ENCODE data around the gene KCNA2. TPM values are rescaled to one million over a fixed set of nuclear protein-coding genes. Genes with fewer than 3 reads are reported as not detected.

KCNA2 gene
- total RNA-seq, 1 experiment from 2014 or later: 1.1 TPM

DNA sequence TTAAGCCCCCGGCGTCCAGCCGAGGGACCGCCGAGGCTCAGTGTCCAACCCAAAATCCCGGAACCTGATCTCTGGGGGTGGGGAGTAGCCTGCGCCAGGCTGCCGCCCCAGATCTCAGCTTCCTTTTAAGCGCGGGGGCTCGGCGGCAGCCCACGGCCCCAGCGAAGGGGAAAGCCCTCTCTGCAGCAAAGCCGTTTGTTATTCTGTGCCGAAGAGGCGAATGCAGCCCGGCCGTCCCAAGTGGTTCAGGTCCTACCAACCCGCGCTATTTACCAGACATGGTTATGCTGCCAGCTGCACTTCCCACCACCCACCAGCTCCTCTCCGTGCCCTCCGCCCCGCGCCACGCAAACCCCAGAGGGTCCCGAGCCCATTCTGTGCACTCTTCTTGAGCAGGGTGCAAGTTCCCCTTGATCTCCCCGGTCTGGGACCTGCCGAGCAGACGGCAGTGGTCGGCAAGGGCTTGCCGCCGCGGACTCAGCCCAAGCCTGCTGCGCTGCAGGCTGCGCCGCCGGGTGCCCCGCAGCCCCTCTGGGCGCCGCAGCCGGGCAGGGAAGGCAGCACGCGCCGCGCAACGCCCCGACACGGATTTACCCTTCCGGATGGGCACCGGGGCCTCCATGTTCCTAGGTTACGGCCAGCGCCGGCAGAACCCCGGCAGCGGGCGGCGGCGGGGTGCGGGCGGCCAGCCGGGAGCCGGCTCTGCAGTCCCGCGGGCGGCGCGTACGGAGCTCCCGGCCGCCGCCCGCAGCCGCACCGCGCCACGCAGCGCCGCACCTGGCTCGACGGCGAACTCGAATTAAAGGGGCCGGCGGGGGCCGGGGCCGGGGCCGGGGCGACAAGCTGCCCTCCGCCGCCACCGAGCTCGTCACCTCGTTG lies 738 bp upstream of the KCNA2 start:
- DNase-seq (ENCODE audit: low read depth, low spot score) (no peak), ATAC-seq (peak; percentile 66)
- Histone ChIP-seq H3K27ac (ENCODE audit: low read length) (no peak overlapping the region), H3K9me3 (ENCODE audit: control insufficient read depth, insufficient read depth, low read depth, low read length) (no peaks in the 10 kb centered on the region), H3K27me3 (ENCODE audit: control insufficient read depth, insufficient read depth, low read length) (peaks cover 7% of the 10 kb centered on the region; the same call in 1 of the 2 replicates), H3K4me3 (ENCODE audit: low read depth in 2 of 2, low read length in 2 of 2) (peak overlapping the region; percentile 29 to 45), H3K36me3 (ENCODE audit: control insufficient read depth, insufficient read depth, low read length) (no peaks in the 10 kb centered on the region), H3K4me1 (ENCODE audit: control insufficient read depth, insufficient read depth, low read length) (no peaks in the 10 kb centered on the region)
- in situ Hi-C loops (cut with HindIII; ENCODE audit: low pct_unique_long_range_greater_than_20kb, low sequenced_read_pairs): no loop called here
- BruUV-seq (replicated peaks): no TSS peak
- intact Hi-C loops (cut with micrococcal nuclease; ENCODE audit: unreplicated experiment): no loop called here
- TF ChIP-seq, protein P1, sequence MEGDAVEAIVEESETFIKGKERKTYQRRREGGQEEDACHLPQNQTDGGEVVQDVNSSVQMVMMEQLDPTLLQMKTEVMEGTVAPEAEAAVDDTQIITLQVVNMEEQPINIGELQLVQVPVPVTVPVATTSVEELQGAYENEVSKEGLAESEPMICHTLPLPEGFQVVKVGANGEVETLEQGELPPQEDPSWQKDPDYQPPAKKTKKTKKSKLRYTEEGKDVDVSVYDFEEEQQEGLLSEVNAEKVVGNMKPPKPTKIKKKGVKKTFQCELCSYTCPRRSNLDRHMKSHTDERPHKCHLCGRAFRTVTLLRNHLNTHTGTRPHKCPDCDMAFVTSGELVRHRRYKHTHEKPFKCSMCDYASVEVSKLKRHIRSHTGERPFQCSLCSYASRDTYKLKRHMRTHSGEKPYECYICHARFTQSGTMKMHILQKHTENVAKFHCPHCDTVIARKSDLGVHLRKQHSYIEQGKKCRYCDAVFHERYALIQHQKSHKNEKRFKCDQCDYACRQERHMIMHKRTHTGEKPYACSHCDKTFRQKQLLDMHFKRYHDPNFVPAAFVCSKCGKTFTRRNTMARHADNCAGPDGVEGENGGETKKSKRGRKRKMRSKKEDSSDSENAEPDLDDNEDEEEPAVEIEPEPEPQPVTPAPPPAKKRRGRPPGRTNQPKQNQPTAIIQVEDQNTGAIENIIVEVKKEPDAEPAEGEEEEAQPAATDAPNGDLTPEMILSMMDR (IDR thresholded peaks at IDR 0.05): no peak
- TF ChIP-seq POLR2AphosphoS5 (IDR thresholded peaks at IDR 0.05; ENCODE audit: low read depth, low read length): no peak
- TF ChIP-seq, protein P2, sequence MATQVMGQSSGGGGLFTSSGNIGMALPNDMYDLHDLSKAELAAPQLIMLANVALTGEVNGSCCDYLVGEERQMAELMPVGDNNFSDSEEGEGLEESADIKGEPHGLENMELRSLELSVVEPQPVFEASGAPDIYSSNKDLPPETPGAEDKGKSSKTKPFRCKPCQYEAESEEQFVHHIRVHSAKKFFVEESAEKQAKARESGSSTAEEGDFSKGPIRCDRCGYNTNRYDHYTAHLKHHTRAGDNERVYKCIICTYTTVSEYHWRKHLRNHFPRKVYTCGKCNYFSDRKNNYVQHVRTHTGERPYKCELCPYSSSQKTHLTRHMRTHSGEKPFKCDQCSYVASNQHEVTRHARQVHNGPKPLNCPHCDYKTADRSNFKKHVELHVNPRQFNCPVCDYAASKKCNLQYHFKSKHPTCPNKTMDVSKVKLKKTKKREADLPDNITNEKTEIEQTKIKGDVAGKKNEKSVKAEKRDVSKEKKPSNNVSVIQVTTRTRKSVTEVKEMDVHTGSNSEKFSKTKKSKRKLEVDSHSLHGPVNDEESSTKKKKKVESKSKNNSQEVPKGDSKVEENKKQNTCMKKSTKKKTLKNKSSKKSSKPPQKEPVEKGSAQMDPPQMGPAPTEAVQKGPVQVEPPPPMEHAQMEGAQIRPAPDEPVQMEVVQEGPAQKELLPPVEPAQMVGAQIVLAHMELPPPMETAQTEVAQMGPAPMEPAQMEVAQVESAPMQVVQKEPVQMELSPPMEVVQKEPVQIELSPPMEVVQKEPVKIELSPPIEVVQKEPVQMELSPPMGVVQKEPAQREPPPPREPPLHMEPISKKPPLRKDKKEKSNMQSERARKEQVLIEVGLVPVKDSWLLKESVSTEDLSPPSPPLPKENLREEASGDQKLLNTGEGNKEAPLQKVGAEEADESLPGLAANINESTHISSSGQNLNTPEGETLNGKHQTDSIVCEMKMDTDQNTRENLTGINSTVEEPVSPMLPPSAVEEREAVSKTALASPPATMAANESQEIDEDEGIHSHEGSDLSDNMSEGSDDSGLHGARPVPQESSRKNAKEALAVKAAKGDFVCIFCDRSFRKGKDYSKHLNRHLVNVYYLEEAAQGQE (IDR thresholded peaks at IDR 0.05; ENCODE audit: insufficient read depth in 1 of 2, low read depth in 2 of 2, low read length in 1 of 2): no peak
- TF ChIP-seq TCF7L2 (IDR thresholded peaks at IDR 0.05; ENCODE audit: low read depth, low read length): no peak
- no peak for TF ChIP-seq SIN3A (IDR thresholded peaks at IDR 0.05; ENCODE audit: borderline replicate concordance, insufficient read depth, low read depth, low read length)
- POLR2A ChIA-PET: no interaction called here
- CTCF ChIA-PET: no interaction called here

DNA sequence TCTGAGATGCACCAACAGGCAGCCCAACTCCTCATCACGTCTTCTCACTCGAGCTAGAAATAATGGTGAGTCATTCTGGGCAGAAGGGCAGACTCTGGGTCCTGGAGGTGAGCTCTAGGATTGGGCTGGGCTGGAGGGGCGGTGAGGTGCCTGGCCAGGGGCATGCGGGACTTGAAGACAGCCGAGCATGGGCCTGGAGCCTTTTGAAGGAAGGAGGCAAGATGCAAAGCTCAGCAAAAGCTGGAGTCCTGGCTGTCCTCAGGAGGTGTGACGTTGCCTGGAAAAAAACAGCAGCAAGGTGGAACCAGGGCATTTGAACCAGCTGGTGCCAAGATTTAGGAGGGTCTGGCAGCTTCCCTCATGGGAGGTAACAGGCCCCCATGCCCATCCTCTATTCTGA lies 712 bp downstream of the KCNA2 start:
- H3K36me3 ChIP-seq (ENCODE audit: control insufficient read depth, insufficient read depth, low read length): no peaks in the 10 kb centered on the region
- no TSS peak for BruUV-seq (replicated peaks)
- intact Hi-C loops (cut with micrococcal nuclease; ENCODE audit: unreplicated experiment) (no loop called here), in situ Hi-C loops (cut with HindIII; ENCODE audit: low pct_unique_long_range_greater_than_20kb, low sequenced_read_pairs) (no loop called here)
- ChIA-PET POLR2A (interaction anchor here (0.6 kb wide), 1 partner anchor 71 kb away, joined by 3 read pairs; no protein-coding TSS in a partner anchor), CTCF (interaction anchor here (0.5 kb wide), 1 partner anchor 14 kb away, joined by 4 read pairs; no protein-coding TSS in a partner anchor)
- no peak for DNase-seq (ENCODE audit: low read depth, low spot score)
- H3K9me3 ChIP-seq (ENCODE audit: control insufficient read depth, insufficient read depth, low read depth, low read length): no peaks in the 10 kb centered on the region
- no peaks in the 10 kb centered on the region for H3K4me1 ChIP-seq (ENCODE audit: control insufficient read depth, insufficient read depth, low read length)
- ATAC-seq: 0 out of 2 replicates have a peak, but pooled peaks have one; percentile 4
- H3K27me3 ChIP-seq (ENCODE audit: control insufficient read depth, insufficient read depth, low read length): peaks cover 7% of the 10 kb centered on the region; the same call in 1 of the 2 replicates
- TF ChIP-seq SIN3A (IDR thresholded peaks at IDR 0.05; ENCODE audit: borderline replicate concordance, insufficient read depth, low read depth, low read length) (no peak), TCF7L2 (IDR thresholded peaks at IDR 0.05; ENCODE audit: low read depth, low read length) (no peak), POLR2AphosphoS5 (IDR thresholded peaks at IDR 0.05; ENCODE audit: low read depth, low read length) (no peak)
- TF ChIP-seq, protein P2 (IDR thresholded peaks at IDR 0.05; ENCODE audit: insufficient read depth in 1 of 2, low read depth in 2 of 2, low read length in 1 of 2): no peak
- TF ChIP-seq, protein P1 (IDR thresholded peaks at IDR 0.05): no peak
- H3K27ac ChIP-seq (ENCODE audit: low read length): no peak overlapping the region
- H3K4me3 ChIP-seq (ENCODE audit: low read depth in 2 of 2, low read length in 2 of 2): no peak overlapping the region

Measured in Panc1 (cell line).